NB4 (cell line): ENCODE results near the gene MECR.

Source experiments
- CTCF ChIP-seq: IDR thresholded peaks from one replicate; pipeline ENCODE4 v1.5.1; 2012; ENCODE audit warnings: low read depth, low read length
- MAX ChIP-seq: IDR thresholded peaks from 2 replicates; pipeline ENCODE4 v1.6.1; 2011; ENCODE audit warnings: low read depth, low read length
- MYC ChIP-seq: IDR thresholded peaks from 2 replicates; pipeline ENCODE4 v1.6.1; 2011; ENCODE audit warnings: low read depth, low read length
- POLR2A ChIP-seq: IDR thresholded peaks from 2 replicates; pipeline ENCODE4 v1.6.1; 2011; ENCODE audit warnings: mild to moderate bottlenecking; ENCODE audit not compliant: insufficient read length; ENCODE audit errors: extremely low read depth

- TF ChIP-seq POLR2A (no peak), CTCF (peak; percentile 30), MAX (no peak; the same call in 1 of the 2 replicates), MYC (no peak)
Observed at GRCh38 chr1:29245876-29246275, 15.1 kb upstream of the MECR start.
